CD14-positive monocyte (primary cell): ENCODE measurements around the gene FANCC. TPM values are rescaled to one million over a fixed set of nuclear protein-coding genes. Genes with fewer than 3 reads are reported as not detected.
A peak's percentile ranks its signal among the peaks of the same experiment; 100 is the strongest.

Experiments used
- DNase-seq, 3 donors: peaks; one replicate each; pipeline ENCODE4 v3.0.0-alpha.2; 2011 to 2022
- H2AFZ ChIP-seq: 2 replicates; pipeline ENCODE4 v1.6.0; 2012; ENCODE audit warnings: mild to moderate bottlenecking, low read depth, low read length, inconsistent platforms; ENCODE audit not compliant: insufficient read depth, poor library complexity, severe bottlenecking
- H3K27ac ChIP-seq, 2 donors: 1 replicate in 1 of 2; 2 replicates in 1 of 2; pipeline ENCODE4 v1.5.1; 2012 to 2013; ENCODE audit warnings: low read length in 2 of 2, control low read depth in 1 of 2, inconsistent platforms in 1 of 2, low read depth in 1 of 2, mild to moderate bottlenecking in 1 of 2
- H3K27me3 ChIP-seq, 2 donors: one replicate each; pipeline versions ENCODE4 v1.6.0 to v1.6.1; 2011 to 2013; ENCODE audit warnings: low read length in 2 of 2; ENCODE audit not compliant: control insufficient read depth in 2 of 2, insufficient read depth in 2 of 2
- H3K36me3 ChIP-seq, 2 donors: replicated peaks in 1 of 2; 1 replicate in 1 of 2; 2 replicates in 1 of 2; pipeline versions ENCODE4 v1.5.1 to v1.6.1; 2012 to 2013; ENCODE audit warnings: low read length in 2 of 2, control low read depth in 1 of 2, inconsistent platforms in 1 of 2, mild to moderate bottlenecking in 1 of 2; ENCODE audit not compliant: insufficient read depth in 2 of 2, control insufficient read depth in 1 of 2
- H3K4me1 ChIP-seq, 2 donors: 1 replicate in 1 of 2; 2 replicates in 1 of 2; pipeline versions ENCODE4 v1.5.1 to v1.6.1; 2012 to 2013; ENCODE audit warnings: low read length in 2 of 2, control low read depth in 1 of 2, inconsistent platforms in 1 of 2, mild to moderate bottlenecking in 1 of 2, moderate library complexity in 1 of 2; ENCODE audit not compliant: insufficient read depth in 2 of 2, control insufficient read depth in 1 of 2
- H3K4me2 ChIP-seq: replicated peaks from 2 replicates; pipeline ENCODE3; 2012; ENCODE audit warnings: low read length, moderate library complexity, mild to moderate bottlenecking; ENCODE audit not compliant: poor library complexity, severe bottlenecking; ENCODE audit errors: extremely low read depth
- H3K4me3 ChIP-seq, 3 experiments: fragments of 200-600 bp in 1 of 3; sonication (generic) in 1 of 3; replicated peaks in 1 of 3; 1 replicate in 2 of 3; 2 replicates in 1 of 3; pipeline ENCODE4 v1.5.1; 2011 to 2013; ENCODE audit warnings: low read length in 3 of 3, mild to moderate bottlenecking in 3 of 3, control low read depth in 2 of 3, low read depth in 2 of 3, inconsistent platforms in 1 of 3, moderate library complexity in 1 of 3
- H3K79me2 ChIP-seq: 2 replicates; pipeline ENCODE4 v1.6.0; 2012; ENCODE audit warnings: mild to moderate bottlenecking, control low read depth, inconsistent platforms, low read length, moderate library complexity; ENCODE audit not compliant: insufficient read depth
- H3K9ac ChIP-seq: 2 replicates; pipeline ENCODE4 v1.6.0; 2017; ENCODE audit warnings: low read length, mild to moderate bottlenecking; ENCODE audit not compliant: insufficient read depth, poor library complexity, severe bottlenecking
- H3K9me3 ChIP-seq, 2 donors: replicated peaks in 1 of 2; 1 replicate in 1 of 2; 2 replicates in 1 of 2; pipeline versions ENCODE4 v1.5.1 to v1.6.1; 2012 to 2013; ENCODE audit warnings: low read length in 2 of 2, control low read depth in 1 of 2; ENCODE audit not compliant: control insufficient read depth in 1 of 2, insufficient read depth in 1 of 2
- H4K20me1 ChIP-seq: 2 replicates; pipeline ENCODE4 v1.6.0; 2012; ENCODE audit warnings: mild to moderate bottlenecking, low read length, control low read depth, moderate library complexity; ENCODE audit not compliant: insufficient read depth
- H3K27ac Mint-ChIP-seq, 7 donors: one replicate each; pipeline ENCODE4 v1.8.0; 2020; ENCODE audit warnings: mild to moderate bottlenecking in 7 of 7, mixed read lengths in 7 of 7, moderate library complexity in 6 of 7, inconsistent platforms in 2 of 7
- H3K27me3 Mint-ChIP-seq, 3 donors: one replicate each; pipeline ENCODE4 v1.8.0; 2021 to 2022; ENCODE audit warnings: low read depth in 3 of 3, mild to moderate bottlenecking in 3 of 3, mixed read lengths in 3 of 3, moderate library complexity in 3 of 3, inconsistent platforms in 1 of 3
- H3K36me3 Mint-ChIP-seq, 2 donors: one replicate each; pipeline ENCODE4 v1.8.0; 2020; ENCODE audit warnings: mixed read lengths in 2 of 2, inconsistent platforms in 1 of 2, mild to moderate bottlenecking in 1 of 2
- H3K4me1 Mint-ChIP-seq: one replicate; pipeline ENCODE4 v1.8.0; 2020; ENCODE audit warnings: mild to moderate bottlenecking, mixed read lengths
- H3K4me3 Mint-ChIP-seq, 2 donors: one replicate each; pipeline ENCODE4 v1.8.0; 2020; ENCODE audit warnings: mild to moderate bottlenecking in 2 of 2, mixed read lengths in 2 of 2, moderate library complexity in 1 of 2
- H3K9me3 Mint-ChIP-seq, 7 donors: one replicate each; pipeline ENCODE4 v1.8.0; 2020 to 2022; ENCODE audit warnings: mixed read lengths in 7 of 7, mild to moderate bottlenecking in 6 of 7, moderate library complexity in 6 of 7, inconsistent platforms in 2 of 7
- WGBS: methylation state at CpG from one replicate; pipeline ENCODE4 v1.1.5; 2013; ENCODE audit warnings: missing lambda C conversion rate; ENCODE audit not compliant: insufficient coverage; 5-methylcytosine and 5-hydroxymethylcytosine counted together
- intact Hi-C, 2 donors: fragments of 100-400 bp; cut with micrococcal nuclease; formaldehyde crosslinking; loops; one replicate each; pipeline versions ENCODE4 v1.15.0 to v1.15.1; 2023
- polyA plus RNA-seq, 3 donors: library from polyadenylated mRNA; depleted of rRNA in 1 of 3; unstranded in 2 of 3; stranded (reverse) in 1 of 3; fragments of 300-500 nt in 2 of 3; fragments of >200 nt in 1 of 3; fragmentation: Illumina TruSeq in 2 of 3; gene quantifications; 1 replicate in 2 of 3; 2 replicates in 1 of 3; pipeline ENCODE4 v1.2.3, GENCODE V29; 2012 to 2021
- TF ChIP-seq, protein P1 (sequence below): fragments of 200-600 bp; IDR thresholded peaks from one replicate; pipeline ENCODE4 v1.8.0; 2022; ENCODE audit warnings: antibody characterized with exemption, mild to moderate bottlenecking

FANCC gene
- polyA plus RNA-seq, 3 donors = 1.2 to 2.2 (median 1.5) TPM

DNA sequence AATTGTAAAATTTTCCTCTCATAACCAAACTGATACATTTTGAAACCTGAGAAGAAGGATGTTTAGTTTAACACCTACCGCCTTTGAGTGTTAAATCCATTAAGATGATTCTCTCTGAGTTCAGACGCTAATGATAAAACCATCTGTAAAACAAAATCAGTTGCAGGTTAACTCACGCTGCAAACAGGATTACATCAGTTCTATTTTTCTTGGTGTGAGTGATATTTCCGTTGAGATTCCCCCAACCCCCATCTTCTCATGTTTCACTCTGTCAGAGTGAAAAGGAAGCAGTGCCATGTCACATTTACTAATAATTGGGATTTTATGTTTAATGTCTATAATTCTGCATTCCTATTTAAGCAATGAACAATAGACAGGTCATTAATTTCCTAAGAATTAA lies 146.5 kb downstream of the FANCC start:
- Histone ChIP-seq H3K4me3 (no peak overlapping the region), H3K36me3 (no peaks in the 10 kb centered on the region), H3K27ac (no peak overlapping the region), H3K9ac (no peak overlapping the region), H4K20me1 (no peaks in the 10 kb centered on the region), H2AFZ (no peak overlapping the region), H3K9me3 (no peaks in the 10 kb centered on the region), H3K79me2 (no peaks in the 10 kb centered on the region), H3K4me2 (no peak overlapping the region), H3K4me1 (no peaks in the 10 kb centered on the region), H3K27me3 (no peaks in the 10 kb centered on the region)
- DNase-seq = no peak
- Mint-ChIP-seq H3K27ac (no peak overlapping the region), H3K9me3 (peaks cover 0 to 8% (median 2%) of the 10 kb centered on the region in 7 donors), H3K4me1 (no peaks in the 10 kb centered on the region), H3K4me3 (no peak overlapping the region), H3K27me3 (no peaks in the 10 kb centered on the region), H3K36me3 (peaks cover 4 to 24% of the 10 kb centered on the region in 2 donors)
- TF ChIP-seq, protein P1, sequence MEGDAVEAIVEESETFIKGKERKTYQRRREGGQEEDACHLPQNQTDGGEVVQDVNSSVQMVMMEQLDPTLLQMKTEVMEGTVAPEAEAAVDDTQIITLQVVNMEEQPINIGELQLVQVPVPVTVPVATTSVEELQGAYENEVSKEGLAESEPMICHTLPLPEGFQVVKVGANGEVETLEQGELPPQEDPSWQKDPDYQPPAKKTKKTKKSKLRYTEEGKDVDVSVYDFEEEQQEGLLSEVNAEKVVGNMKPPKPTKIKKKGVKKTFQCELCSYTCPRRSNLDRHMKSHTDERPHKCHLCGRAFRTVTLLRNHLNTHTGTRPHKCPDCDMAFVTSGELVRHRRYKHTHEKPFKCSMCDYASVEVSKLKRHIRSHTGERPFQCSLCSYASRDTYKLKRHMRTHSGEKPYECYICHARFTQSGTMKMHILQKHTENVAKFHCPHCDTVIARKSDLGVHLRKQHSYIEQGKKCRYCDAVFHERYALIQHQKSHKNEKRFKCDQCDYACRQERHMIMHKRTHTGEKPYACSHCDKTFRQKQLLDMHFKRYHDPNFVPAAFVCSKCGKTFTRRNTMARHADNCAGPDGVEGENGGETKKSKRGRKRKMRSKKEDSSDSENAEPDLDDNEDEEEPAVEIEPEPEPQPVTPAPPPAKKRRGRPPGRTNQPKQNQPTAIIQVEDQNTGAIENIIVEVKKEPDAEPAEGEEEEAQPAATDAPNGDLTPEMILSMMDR = no peak
- WGBS = no CpG with 5 or more reads among the region's 4 CpGs
- intact Hi-C loops = no loop called here

DNA sequence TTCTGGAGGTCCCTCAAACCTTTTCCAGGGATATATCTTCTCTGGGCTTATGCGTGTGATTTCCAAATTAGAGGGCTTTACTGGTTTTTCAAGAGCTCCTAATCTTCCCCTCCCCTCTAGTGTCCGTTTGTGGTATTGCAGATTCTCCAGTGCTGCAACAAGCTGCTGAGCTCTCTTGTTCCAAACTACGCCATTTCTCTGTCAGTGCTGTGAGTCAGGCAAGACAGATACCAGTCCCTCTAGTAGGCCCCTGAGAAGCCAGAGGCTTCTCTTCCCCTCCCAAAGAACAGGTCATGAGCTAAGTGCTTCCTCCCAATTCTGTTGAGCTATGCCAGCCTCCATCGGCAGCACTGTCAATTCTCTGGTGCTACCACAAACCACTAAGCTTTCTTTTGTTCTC lies 149.5 kb downstream of the FANCC start:
- Mint-ChIP-seq H3K9me3 (peaks cover 3 to 13% (median 6%) of the 10 kb centered on the region in 7 donors), H3K36me3 (peaks cover 4 to 26% of the 10 kb centered on the region in 2 donors), H3K4me1 (no peaks in the 10 kb centered on the region), H3K27me3 (no peaks in the 10 kb centered on the region), H3K4me3 (no peak overlapping the region), H3K27ac (no peak overlapping the region)
- Histone ChIP-seq H3K4me3 (no peak overlapping the region), H3K27me3 (no peaks in the 10 kb centered on the region), H2AFZ (no peak overlapping the region), H4K20me1 (no peaks in the 10 kb centered on the region), H3K79me2 (no peaks in the 10 kb centered on the region), H3K27ac (no peak overlapping the region), H3K4me2 (no peak overlapping the region), H3K4me1 (no peaks in the 10 kb centered on the region), H3K36me3 (no peaks in the 10 kb centered on the region), H3K9me3 (peaks cover 0 to 3% of the 10 kb centered on the region in 2 donors), H3K9ac (no peak overlapping the region)
- intact Hi-C loops = no loop called here
- peak; percentile 15 to 32 (median 31) for DNase-seq
- WGBS = 82% methylated on average over 4 of the region's 4 CpGs
- TF ChIP-seq, protein P1 = peak; percentile 91
